ENCODE results near the gene ZFAND3.
A peak's percentile ranks its signal among the peaks of the same experiment; 100 is the strongest.

The ZFAND3 gene

GRCh38 chr6:37998366-37998765 is 178.8 kb downstream of the ZFAND3 start:
- TF ChIP-seq, protein P1, sequence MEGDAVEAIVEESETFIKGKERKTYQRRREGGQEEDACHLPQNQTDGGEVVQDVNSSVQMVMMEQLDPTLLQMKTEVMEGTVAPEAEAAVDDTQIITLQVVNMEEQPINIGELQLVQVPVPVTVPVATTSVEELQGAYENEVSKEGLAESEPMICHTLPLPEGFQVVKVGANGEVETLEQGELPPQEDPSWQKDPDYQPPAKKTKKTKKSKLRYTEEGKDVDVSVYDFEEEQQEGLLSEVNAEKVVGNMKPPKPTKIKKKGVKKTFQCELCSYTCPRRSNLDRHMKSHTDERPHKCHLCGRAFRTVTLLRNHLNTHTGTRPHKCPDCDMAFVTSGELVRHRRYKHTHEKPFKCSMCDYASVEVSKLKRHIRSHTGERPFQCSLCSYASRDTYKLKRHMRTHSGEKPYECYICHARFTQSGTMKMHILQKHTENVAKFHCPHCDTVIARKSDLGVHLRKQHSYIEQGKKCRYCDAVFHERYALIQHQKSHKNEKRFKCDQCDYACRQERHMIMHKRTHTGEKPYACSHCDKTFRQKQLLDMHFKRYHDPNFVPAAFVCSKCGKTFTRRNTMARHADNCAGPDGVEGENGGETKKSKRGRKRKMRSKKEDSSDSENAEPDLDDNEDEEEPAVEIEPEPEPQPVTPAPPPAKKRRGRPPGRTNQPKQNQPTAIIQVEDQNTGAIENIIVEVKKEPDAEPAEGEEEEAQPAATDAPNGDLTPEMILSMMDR (conservative IDR thresholded peaks at IDR 0.05; ENCODE audit: low read depth, low read length): no peak
- no peak for DNase-seq (ENCODE audit: low read depth)
- H3K4me3 ChIP-seq (ENCODE audit: low read depth, low read length): no peak overlapping the region

DNA sequence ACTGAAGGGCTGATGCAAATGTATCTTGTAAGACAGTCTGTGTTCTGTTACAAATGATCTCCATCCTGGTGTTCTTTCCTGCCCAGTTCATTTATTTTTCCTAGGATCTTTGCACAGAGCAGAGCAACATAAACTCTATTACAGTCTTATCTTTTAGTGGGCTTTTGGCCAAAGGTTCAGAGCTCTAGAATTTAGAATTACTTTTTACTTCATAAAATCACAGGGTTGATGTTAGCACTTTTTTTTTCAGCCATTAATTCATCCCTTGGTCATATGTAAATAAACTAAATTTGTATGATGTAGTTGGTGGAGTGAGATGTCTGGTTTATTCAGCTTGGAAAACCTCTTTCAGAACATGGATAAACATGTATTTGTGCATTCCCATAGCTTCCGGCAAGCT is 181.9 kb downstream of the ZFAND3 start:
- TF ChIP-seq, protein P1 (conservative IDR thresholded peaks at IDR 0.05; ENCODE audit: low read depth, low read length): no peak
- DNase-seq (ENCODE audit: low read depth): no peak
- no peak overlapping the region for H3K4me3 ChIP-seq (ENCODE audit: low read depth, low read length)

GRCh38 chr6:38004908-38005307 is 185.4 kb downstream of the ZFAND3 start:
- TF ChIP-seq, protein P1 (conservative IDR thresholded peaks at IDR 0.05; ENCODE audit: low read depth, low read length): no peak
- no peak overlapping the region for H3K4me3 ChIP-seq (ENCODE audit: low read depth, low read length)
- no peak for DNase-seq (ENCODE audit: low read depth)

DNA sequence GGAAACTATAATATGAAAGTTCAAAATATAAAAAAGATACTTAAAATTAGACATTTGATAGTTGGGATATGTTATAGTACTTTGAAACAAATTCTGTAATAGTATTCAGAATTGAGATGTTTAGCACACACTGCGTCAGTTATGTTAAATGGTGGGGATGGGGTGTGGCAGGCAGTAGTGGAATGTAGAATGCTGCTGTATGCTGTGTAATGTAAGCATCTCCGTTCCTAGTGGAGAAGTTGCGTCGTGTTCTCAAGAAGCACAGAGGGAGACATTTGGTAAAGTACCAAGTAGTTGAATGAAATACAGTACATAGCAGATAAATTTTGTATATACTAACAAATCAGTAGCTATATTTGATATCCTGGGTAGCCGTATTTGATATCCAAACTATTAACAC is 192.4 kb downstream of the ZFAND3 start:
- DNase-seq (ENCODE audit: low read depth): no peak
- TF ChIP-seq, protein P1 (conservative IDR thresholded peaks at IDR 0.05; ENCODE audit: low read depth, low read length): no peak
- H3K4me3 ChIP-seq (ENCODE audit: low read depth, low read length): no peak overlapping the region

DNA sequence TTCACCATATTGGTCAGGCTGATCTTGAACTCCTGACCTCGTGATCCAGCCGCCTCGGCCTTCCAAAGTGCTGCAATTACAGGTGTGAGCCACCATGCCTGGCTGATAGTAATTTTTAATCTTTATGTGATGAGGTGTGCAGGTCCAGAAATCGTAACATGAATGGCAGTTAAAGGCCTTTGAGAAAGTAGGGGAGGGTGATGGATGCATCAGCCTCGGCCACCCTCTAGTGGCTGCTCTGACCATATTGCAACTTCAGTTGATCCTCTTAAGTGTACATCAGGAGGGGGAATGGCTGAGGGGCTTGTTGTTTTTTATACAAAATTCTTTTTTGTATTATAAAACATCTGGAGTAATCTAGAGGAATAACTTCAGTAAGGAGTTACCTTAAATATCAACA is 193.0 kb downstream of the ZFAND3 start:
- peak; percentile 81 for DNase-seq (ENCODE audit: low read depth)
- no peak overlapping the region for H3K4me3 ChIP-seq (ENCODE audit: low read depth, low read length)
- TF ChIP-seq, protein P1 (conservative IDR thresholded peaks at IDR 0.05; ENCODE audit: low read depth, low read length): peak; percentile 85

- TF ChIP-seq, protein P1 (conservative IDR thresholded peaks at IDR 0.05; ENCODE audit: low read depth, low read length): no peak
- no peak for DNase-seq (ENCODE audit: low read depth)
Measured at GRCh38 chr6:38015341-38015740, 195.8 kb downstream of the ZFAND3 start.

DNA sequence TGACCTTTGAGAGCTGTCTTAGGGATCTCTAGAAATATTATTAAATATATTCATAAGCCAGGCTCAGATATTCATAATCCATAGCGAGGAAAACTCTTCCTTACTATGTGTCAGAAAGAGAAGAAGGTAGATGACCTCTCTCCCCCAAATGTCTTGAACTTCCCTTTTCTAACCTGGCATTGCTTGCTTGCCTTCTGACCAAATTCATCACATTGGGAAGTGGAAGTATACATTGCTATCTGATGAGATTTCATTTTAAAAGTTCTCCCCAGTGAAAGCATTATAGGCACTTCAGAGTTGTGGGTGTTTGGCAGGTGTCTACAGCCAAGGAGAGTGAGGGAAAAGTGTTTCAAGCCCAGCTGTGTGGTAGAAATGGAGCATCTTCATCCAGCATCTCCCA is 197.3 kb downstream of the ZFAND3 start:
- TF ChIP-seq, protein P1 (conservative IDR thresholded peaks at IDR 0.05; ENCODE audit: low read depth, low read length): no peak
- H3K4me3 ChIP-seq (ENCODE audit: low read depth, low read length): no peak overlapping the region
- no peak for DNase-seq (ENCODE audit: low read depth)

More at GRCh38 chr6:38015341-38015740, 195.8 kb downstream of the ZFAND3 start:
- H3K4me3 ChIP-seq (ENCODE audit: low read depth, low read length): no peak overlapping the region

Data from choroid plexus epithelial cell (primary cell).